H1 (cell line): ENCODE measurements around the gene MRPL36. TPM values are rescaled to one million over a fixed set of nuclear protein-coding genes. Genes with fewer than 3 reads are reported as not detected.
A peak's percentile ranks its signal among the peaks of the same experiment; 100 is the strongest.

Source experiments
- CTCF ChIA-PET: fragments of 300-600 bp; sonication (Branson Sonifier 250); formaldehyde crosslinking; loops from one replicate; lab custom pipeline; 2021; ENCODE audit not compliant: partially characterized antibody; lab: Charles Lee
- POLR2A ChIA-PET: fragments of 300-600 bp; sonication (Branson Sonifier 250); formaldehyde crosslinking; loops from one replicate; lab custom pipeline; 2021; ENCODE audit warnings: inconsistent platforms; ENCODE audit not compliant: partially characterized antibody; lab: Charles Lee
- DNase-seq, 2 experiments: peaks; one replicate each; pipeline versions ENCODE4 v3.0.0 to v3.0.0-alpha.2; 2010 to 2022; ENCODE audit warnings: low spot score in 2 of 2, low read depth in 1 of 2, mixed read lengths in 1 of 2
- FAIRE-seq: peaks from 2 replicates; lab custom pipeline; 2011; peaks lifted over from hg19 to GRCh38; lab: Jason Lieb, UNC
- H2AFZ ChIP-seq: 2 replicates; pipeline ENCODE4 v1.8.1; 2012; ENCODE audit warnings: low read length, inconsistent platforms
- H2AK5ac ChIP-seq: 2 replicates; pipeline ENCODE4 v1.6.1; 2013; ENCODE audit warnings: low read depth, low read length
- H2BK120ac ChIP-seq: replicated peaks from 2 replicates; pipeline ENCODE3; 2013; ENCODE audit warnings: low read depth, low read length, inconsistent platforms
- H2BK12ac ChIP-seq: 2 replicates; pipeline ENCODE4 v1.6.1; 2013; ENCODE audit warnings: low read depth, low read length
- H2BK15ac ChIP-seq: 2 replicates; pipeline ENCODE4 v1.6.1; 2013; ENCODE audit warnings: low read length
- H2BK20ac ChIP-seq: 2 replicates; pipeline ENCODE4 v1.6.1; 2013; ENCODE audit warnings: low read length
- H2BK5ac ChIP-seq: 2 replicates; pipeline ENCODE4 v1.6.1; 2013; ENCODE audit warnings: low read depth, low read length
- H3K14ac ChIP-seq: 2 replicates; pipeline ENCODE4 v1.6.1; 2013; ENCODE audit warnings: inconsistent platforms; ENCODE audit not compliant: insufficient read length
- H3K18ac ChIP-seq: 2 replicates; pipeline ENCODE4 v1.6.1; 2013; ENCODE audit warnings: low read length; ENCODE audit errors: extremely low read depth
- H3K23ac ChIP-seq: 2 replicates; pipeline ENCODE4 v1.6.1; 2013; ENCODE audit warnings: inconsistent platforms; ENCODE audit not compliant: insufficient read length
- H3K23me2 ChIP-seq: 2 replicates; pipeline ENCODE4 v1.6.1; 2013; ENCODE audit warnings: low read depth, low read length
- H3K27ac ChIP-seq: 2 replicates; pipeline ENCODE4 v1.6.1; 2011; ENCODE audit warnings: low read depth, low read length, inconsistent platforms
- H3K27me3 ChIP-seq, 4 experiments: replicated peaks in 1 of 4; 1 replicate in 1 of 4; 2 replicates in 3 of 4; pipeline versions ENCODE4 v1.6.1 to v1.8.1; 2011 to 2013; ENCODE audit warnings: low read length in 3 of 4, mild to moderate bottlenecking in 3 of 4, inconsistent platforms in 2 of 4, mixed read lengths in 2 of 4, moderate library complexity in 1 of 4; ENCODE audit not compliant: control insufficient read depth in 3 of 4, insufficient read depth in 3 of 4; ENCODE audit errors: extremely low read depth in 1 of 4
- H3K36me3 ChIP-seq, 4 experiments: 2 replicates each; pipeline versions ENCODE4 v1.6.1 to v1.8.1; 2011 to 2013; ENCODE audit warnings: mild to moderate bottlenecking in 4 of 4, low read length in 3 of 4, moderate library complexity in 2 of 4, control low read depth in 1 of 4, inconsistent platforms in 1 of 4; ENCODE audit not compliant: insufficient read depth in 4 of 4, control insufficient read depth in 2 of 4
- H3K4ac ChIP-seq: replicated peaks from 2 replicates; pipeline ENCODE3; 2013; ENCODE audit warnings: low read length, low read depth, mixed read lengths, inconsistent platforms; ENCODE audit not compliant: insufficient read length
- H3K4me1 ChIP-seq, 4 experiments: replicated peaks in 1 of 4; 1 replicate in 1 of 4; 2 replicates in 3 of 4; pipeline versions ENCODE4 v1.6.1 to v1.8.1; 2011 to 2013; ENCODE audit warnings: low read length in 3 of 4, inconsistent platforms in 2 of 4, mixed read lengths in 1 of 4; ENCODE audit not compliant: insufficient read depth in 4 of 4, control insufficient read depth in 3 of 4
- H3K4me2 ChIP-seq, 2 experiments: 2 replicates each; pipeline versions ENCODE4 v1.6.1 to v1.8.1; 2011 to 2013; ENCODE audit warnings: low read depth in 2 of 2, low read length in 2 of 2, control low read depth in 1 of 2, inconsistent platforms in 1 of 2, mild to moderate bottlenecking in 1 of 2; ENCODE audit not compliant: insufficient read depth in 1 of 2
- H3K4me3 ChIP-seq, 4 experiments: fragments of 200-600, 300-600 bp in 1 of 4; sonication (generic), shearing (Covaris generic), sonication (Bioruptor Twin) in 1 of 4; 2 replicates each; pipeline versions ENCODE4 v1.5.1 to v1.8.1; 2011 to 2016; ENCODE audit warnings: low read length in 4 of 4, low read depth in 3 of 4, control low read depth in 2 of 4, inconsistent platforms in 2 of 4, mild to moderate bottlenecking in 2 of 4, mixed read lengths in 1 of 4, moderate library complexity in 1 of 4; ENCODE audit not compliant: insufficient read depth in 2 of 4; ENCODE audit errors: extremely low read depth in 1 of 4
- H3K56ac ChIP-seq: replicated peaks from 2 replicates; pipeline ENCODE3; 2013; ENCODE audit warnings: low read depth, mild to moderate bottlenecking, mixed read lengths, low read length, inconsistent platforms; ENCODE audit not compliant: insufficient read length
- H3K79me1 ChIP-seq: 2 replicates; pipeline ENCODE4 v1.6.1; 2013; ENCODE audit warnings: low read depth, low read length, control low read depth
- H3K79me2 ChIP-seq, 2 experiments: 2 replicates each; pipeline versions ENCODE4 v1.6.1 to v1.8.1; 2012 to 2013; ENCODE audit warnings: low read length in 2 of 2, mild to moderate bottlenecking in 2 of 2, inconsistent platforms in 1 of 2; ENCODE audit not compliant: insufficient read depth in 2 of 2, control insufficient read depth in 1 of 2
- H3K9ac ChIP-seq, 4 experiments: replicated peaks in 1 of 4; 1 replicate in 1 of 4; 2 replicates in 3 of 4; pipeline versions ENCODE4 v1.6.1 to v1.8.1; 2011 to 2013; ENCODE audit warnings: low read depth in 3 of 4, low read length in 3 of 4, control low read depth in 2 of 4, mild to moderate bottlenecking in 2 of 4, moderate library complexity in 2 of 4, inconsistent platforms in 1 of 4; ENCODE audit errors: extremely low read depth in 1 of 4
- H3K9me3 ChIP-seq, 2 experiments: 2 replicates each; pipeline versions ENCODE4 v1.6.1 to v1.8.1; 2012 to 2013; ENCODE audit warnings: mild to moderate bottlenecking in 2 of 2, moderate library complexity in 2 of 2, control low read depth in 1 of 2, inconsistent platforms in 1 of 2, low read depth in 1 of 2, low read length in 1 of 2, mixed read lengths in 1 of 2; ENCODE audit not compliant: insufficient read depth in 2 of 2
- H4K20me1 ChIP-seq, 2 experiments: replicated peaks in 1 of 2; 2 replicates each; pipeline versions ENCODE3 to v1.8.1; 2011 to 2013; ENCODE audit warnings: inconsistent platforms in 2 of 2, low read length in 2 of 2, mild to moderate bottlenecking in 1 of 2; ENCODE audit not compliant: insufficient read depth in 2 of 2, control insufficient read depth in 1 of 2
- H4K5ac ChIP-seq: 2 replicates; pipeline ENCODE4 v1.6.1; 2013; ENCODE audit warnings: low read length, low read depth, mixed read lengths, inconsistent platforms; ENCODE audit not compliant: insufficient read length
- H4K8ac ChIP-seq: 2 replicates; pipeline ENCODE4 v1.8.0; 2013; ENCODE audit warnings: mild to moderate bottlenecking, moderate library complexity, low read length, inconsistent platforms; ENCODE audit not compliant: insufficient read depth; ENCODE audit errors: extremely low read depth
- H4K91ac ChIP-seq: replicated peaks from 2 replicates; pipeline ENCODE3; 2013; ENCODE audit warnings: low read length, mixed read lengths, inconsistent platforms; ENCODE audit not compliant: insufficient read length
- GABPA ChIP-seq: IDR thresholded peaks from 2 replicates; pipeline ENCODE4 v1.6.1; 2011; ENCODE audit warnings: mild to moderate bottlenecking, low read length, moderate library complexity, borderline replicate concordance; ENCODE audit not compliant: insufficient read depth
- KDM4A ChIP-seq: IDR thresholded peaks from one replicate; pipeline ENCODE4 v1.7.1; 2012; ENCODE audit warnings: low read depth, mild to moderate bottlenecking, moderate library complexity, low read length, inconsistent platforms; ENCODE audit not compliant: severe bottlenecking
- RAD21 ChIP-seq, 2 experiments: IDR thresholded peaks in 1 of 2; conservative IDR thresholded peaks in 1 of 2; 2 replicates each; pipeline ENCODE4 v1.6.1; 2011; ENCODE audit warnings: low read depth in 2 of 2, low read length in 2 of 2, improper control_type of control experiment in 1 of 2, inconsistent platforms in 1 of 2, mild to moderate bottlenecking in 1 of 2, moderate library complexity in 1 of 2
- RNF2 ChIP-seq: fragments of 200-900, 300-1000 bp; sonication (generic); IDR thresholded peaks from 2 replicates; pipeline ENCODE4 v1.7.1; 2016; ENCODE audit warnings: borderline replicate concordance, low read depth, mild to moderate bottlenecking, antibody characterized with exemption, low read length; ENCODE audit not compliant: poor library complexity, severe bottlenecking; ENCODE audit errors: missing control alignments
- SP2 ChIP-seq: IDR thresholded peaks from 2 replicates; pipeline ENCODE4 v1.6.1; 2012; ENCODE audit warnings: mild to moderate bottlenecking, low read length, inconsistent platforms
- TEAD4 ChIP-seq: IDR thresholded peaks from 2 replicates; pipeline ENCODE4 v1.6.1; 2012; ENCODE audit warnings: low read depth, low read length, inconsistent platforms, mixed read lengths
- WGBS, 2 experiments: shearing (Covaris generic) in 1 of 2; methylation state at CpG; one replicate each; pipeline versions ENCODE4 v1.1.6 to v1.1.7; 2013 to 2015; ENCODE audit warnings: low lambda C conversion rate in 2 of 2, mixed read lengths in 2 of 2, inconsistent platforms in 1 of 2, low coverage in 1 of 2, missing lambda C conversion rate in 1 of 2; ENCODE audit not compliant: insufficient replicate concordance in 2 of 2, insufficient coverage in 1 of 2, insufficient read length in 1 of 2; ENCODE audit errors: extremely low coverage in 1 of 2, missing lambda C conversion rate in 1 of 2; 5-methylcytosine and 5-hydroxymethylcytosine counted together
- polyA plus RNA-seq, 7 experiments: library from polyadenylated mRNA; depleted of rRNA in 3 of 7; stranded (reverse) in 5 of 7; unstranded in 2 of 7; fragments of >200 nt in 5 of 7; fragments of 200-250 nt in 2 of 7; gene quantifications; 1 replicate in 5 of 7; 2 replicates in 1 of 7; 4 replicates in 1 of 7; pipeline versions ENCODE4 v1.2.1 to v1.2.3, GENCODE V29; 2011 to 2013; ENCODE audit warnings: missing spikeins in 2 of 7, mixed read lengths in 2 of 7
- total RNA-seq: library from RNA; stranded (reverse); fragmentation: NEBNext Ultra II Directional; extraction: Animal tissue kit (Norgen Biotek cat#: 25700); gene quantifications from 2 replicates; pipeline ENCODE4 v1.2.1, GENCODE V29; 2021
- TF ChIP-seq, protein P1 (sequence below): IDR thresholded peaks from 2 replicates; pipeline ENCODE4 v1.6.1; 2012; ENCODE audit warnings: low read length, inconsistent platforms

MRPL36 gene
- total and polyA plus RNA-seq, 2 of the 8 experiments (the other 6 are each of a cell fraction or from before 2014, with no cell fraction given), result 56.3 to 81.5 TPM

DNA sequence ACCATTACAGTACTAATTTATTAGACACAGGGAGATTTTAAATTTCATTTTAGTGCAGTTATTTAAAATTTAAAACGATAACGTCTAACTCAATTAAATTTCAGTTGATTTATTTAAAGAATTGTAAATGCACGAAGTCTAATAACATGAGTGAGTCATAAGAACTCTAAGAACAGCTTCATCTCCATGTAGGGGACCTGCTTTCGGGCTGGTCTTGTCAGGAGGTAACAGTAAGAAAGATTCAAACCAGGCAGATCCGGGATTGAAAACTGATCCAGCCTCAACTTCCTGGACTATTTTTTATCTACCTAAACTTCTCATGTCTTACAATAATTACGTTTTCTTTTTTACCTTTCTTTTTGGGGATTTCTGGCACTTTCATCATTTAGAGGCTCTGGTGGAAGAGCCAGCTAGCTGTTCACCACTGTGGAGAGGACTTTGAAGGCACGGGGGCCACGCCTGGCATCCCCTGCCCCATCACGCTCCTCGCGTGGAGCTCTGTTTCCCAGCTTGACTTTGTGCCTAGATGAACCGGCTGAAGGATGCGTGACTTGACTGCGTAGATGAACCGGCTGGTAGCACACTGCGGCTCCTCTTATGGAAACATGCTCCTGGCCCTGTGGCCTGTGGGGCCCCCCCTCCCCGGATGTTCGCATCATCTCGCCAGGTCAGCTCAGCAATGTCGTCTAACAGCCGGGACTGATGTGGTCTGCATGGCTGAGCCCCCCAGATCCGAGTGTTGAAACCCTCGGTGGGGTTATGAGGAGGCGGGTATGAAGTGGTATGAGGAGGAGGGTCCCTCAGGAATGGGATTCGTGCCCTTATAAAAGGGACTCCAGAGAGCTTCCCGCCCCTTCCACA lies 27.6 kb upstream of the MRPL36 start:
- H3K4me3 ChIP-seq, result peak overlapping the region in 2 of 4 experiments; percentile 16 to 47; a peak in 3 of 8 replicates
- no peaks in the 10 kb centered on the region for H3K9me3 ChIP-seq
- H4K5ac ChIP-seq, result no peak overlapping the region
- H3K4ac ChIP-seq, result no peak overlapping the region
- ChIA-PET CTCF (interaction anchor here (1.8 kb wide), 1 partner anchor 41 kb away, joined by 4 read pairs; no protein-coding TSS in a partner anchor), POLR2A (interaction anchor here (1.0 to 2.3 kb wide), 3 partner anchors 8 to 59 kb away, joined by 4 to 12 read pairs (median 4); partner anchors contain the start of genes MRPL36 and NDUFS6)
- H3K4me2 ChIP-seq, result peak overlapping the region; percentile 50 to 53
- H2BK12ac ChIP-seq, result 0 out of 2 replicates have a peak overlapping the region, but pooled peaks have one; percentile 39
- H2BK5ac ChIP-seq, result peak overlapping the region; percentile 56; the same call in 1 of the 2 replicates
- H3K36me3 ChIP-seq, result peaks cover 0 to under 1% (median 0%) of the 10 kb centered on the region in 4 experiments; a peak in 1 of 8 replicates
- H2BK120ac ChIP-seq, result no peak overlapping the region
- H2BK20ac ChIP-seq, result no peak overlapping the region
- H4K20me1 ChIP-seq, result peaks cover 0 to 2% of the 10 kb centered on the region in 2 experiments
- H2AK5ac ChIP-seq, result no peak overlapping the region
- H3K56ac ChIP-seq, result no peak overlapping the region
- peaks cover 0 to 13% (median 7%) of the 10 kb centered on the region in 4 experiments; a peak in 6 of 7 replicates for H3K4me1 ChIP-seq
- no peak overlapping the region for H2AFZ ChIP-seq
- no peak overlapping the region for H3K14ac ChIP-seq
- H3K79me2 ChIP-seq, result no peaks in the 10 kb centered on the region
- H4K8ac ChIP-seq, result no peak overlapping the region
- no peaks in the 10 kb centered on the region for H3K27me3 ChIP-seq
- H3K27ac ChIP-seq, result no peak overlapping the region
- H3K18ac ChIP-seq, result peak overlapping the region; percentile 48; the same call in 1 of the 2 replicates
- H3K9ac ChIP-seq, result no peak overlapping the region
- H4K91ac ChIP-seq, result no peak overlapping the region
- H2BK15ac ChIP-seq, result no peak overlapping the region
- H3K23me2 ChIP-seq, result no peaks in the 10 kb centered on the region; the same call in 1 of the 2 replicates
- H3K79me1 ChIP-seq, result peaks cover 2% of the 10 kb centered on the region; the same call in 1 of the 2 replicates
- H3K23ac ChIP-seq, result no peak overlapping the region
- FAIRE-seq, result no peak
- no peak for DNase-seq
- WGBS, 2 experiments, result 89% methylated on average over 24 of the region's 26 CpGs; no CpG with 5 or more reads in 1 of the 2 experiments
- no peak for TF ChIP-seq GABPA
- no peak for TF ChIP-seq RAD21 (IDR thresholded peaks at IDR 0.05 in 1 of 2, conservative IDR thresholded peaks at IDR 0.05 in 1 of 2; ENCODE audit: low read depth in 2 of 2, low read length in 2 of 2)
- no peak for TF ChIP-seq SP2
- TF ChIP-seq, protein P1, sequence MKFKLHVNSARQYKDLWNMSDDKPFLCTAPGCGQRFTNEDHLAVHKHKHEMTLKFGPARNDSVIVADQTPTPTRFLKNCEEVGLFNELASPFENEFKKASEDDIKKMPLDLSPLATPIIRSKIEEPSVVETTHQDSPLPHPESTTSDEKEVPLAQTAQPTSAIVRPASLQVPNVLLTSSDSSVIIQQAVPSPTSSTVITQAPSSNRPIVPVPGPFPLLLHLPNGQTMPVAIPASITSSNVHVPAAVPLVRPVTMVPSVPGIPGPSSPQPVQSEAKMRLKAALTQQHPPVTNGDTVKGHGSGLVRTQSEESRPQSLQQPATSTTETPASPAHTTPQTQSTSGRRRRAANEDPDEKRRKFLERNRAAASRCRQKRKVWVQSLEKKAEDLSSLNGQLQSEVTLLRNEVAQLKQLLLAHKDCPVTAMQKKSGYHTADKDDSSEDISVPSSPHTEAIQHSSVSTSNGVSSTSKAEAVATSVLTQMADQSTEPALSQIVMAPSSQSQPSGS, result no peak
- no peak for TF ChIP-seq RNF2
- TF ChIP-seq TEAD4, result no peak
- TF ChIP-seq KDM4A, result no peak
